ENCODE results near the gene CCL26. TPM values are rescaled to one million over a fixed set of nuclear protein-coding genes. Genes with fewer than 3 reads are reported as not detected.

The CCL26 gene
- total RNA-seq, 4 donors from 2014 or later, result not detected

DNA sequence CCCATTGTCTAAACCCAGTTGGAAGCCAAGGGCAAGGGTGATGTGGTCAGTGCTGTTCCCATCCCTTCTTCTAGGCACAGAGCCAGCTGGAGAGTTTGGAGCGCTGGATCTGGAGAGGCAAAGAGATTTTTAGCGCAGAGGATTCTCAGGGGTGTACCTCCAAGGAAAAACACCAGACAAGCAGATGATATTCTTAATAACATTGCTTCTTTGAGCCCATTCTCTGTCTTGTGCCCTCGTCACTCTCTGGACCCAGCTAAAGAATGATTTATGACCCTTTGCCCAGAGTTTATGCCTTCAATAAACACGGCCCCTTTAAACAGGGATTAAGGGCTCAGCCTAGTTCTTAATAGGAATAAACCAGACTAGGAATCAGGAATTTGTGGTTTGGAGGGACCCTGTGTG is 28.6 kb downstream of the CCL26 start:
- H3K9me3 ChIP-seq, result no peaks in the 10 kb centered on the region
- peaks cover 0 to 22% (median 14%) of the 10 kb centered on the region in 4 donors for H3K4me1 ChIP-seq
- peak; percentile 17 for DNase-seq
- in situ Hi-C loops (cut with MboI; ENCODE audit: low pct_ligation_motif_present in 1 of 4, low pct_unique_long_range_greater_than_20kb in 1 of 4, low sequenced_read_pairs in 3 of 4) (no loop called here), intact Hi-C loops (cut with DNase I; ENCODE audit: low total_unique reads) (no loop called here)
- no peak overlapping the region for H3K27ac ChIP-seq
- no peak for TF ChIP-seq POLR2A (IDR thresholded peaks at IDR 0.05)
- peak in 2 of 3 donors; percentile 27 to 64 for TF ChIP-seq POLR2AphosphoS5 (IDR thresholded peaks at IDR 0.05)
- no peaks in the 10 kb centered on the region for H3K36me3 ChIP-seq
- H3K4me3 ChIP-seq, result no peak overlapping the region
- no peaks in the 10 kb centered on the region for H3K27me3 ChIP-seq
- WGBS, 2 donors (ENCODE audit: low coverage in 1 of 2), result 35 to 60% methylated on average over 1 to 4 of the region's 4 CpGs

DNA sequence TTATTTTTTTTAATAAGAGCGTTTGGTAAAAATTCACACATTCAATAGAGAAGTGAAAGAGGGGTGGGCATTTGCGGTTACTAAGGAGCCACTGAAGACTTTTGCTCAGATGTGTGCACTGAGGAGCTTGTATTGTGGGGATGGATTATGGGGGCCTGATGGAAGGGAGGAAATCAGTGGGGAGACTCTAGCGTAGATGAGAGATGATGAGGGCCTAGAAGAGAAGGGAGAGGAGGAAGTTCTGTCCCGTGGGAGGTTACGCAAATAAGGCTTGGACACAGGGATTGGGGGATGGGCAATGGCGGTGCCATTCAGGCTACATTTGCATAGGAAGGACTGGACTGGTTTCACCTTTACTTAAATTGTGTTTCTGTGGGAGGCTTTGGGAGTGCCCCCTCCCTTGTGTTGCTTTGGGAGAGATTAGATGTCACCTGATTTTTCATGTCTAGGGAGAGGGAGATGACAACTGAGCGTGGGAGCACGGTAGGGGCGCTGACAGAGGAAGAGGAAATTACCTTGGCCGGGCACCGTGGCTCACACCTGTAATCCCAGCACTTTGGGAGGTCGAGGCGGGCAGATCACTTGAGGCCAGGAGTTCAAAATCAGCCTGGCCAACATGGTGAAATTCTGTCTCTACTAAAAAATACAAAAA is 31.0 kb downstream of the CCL26 start:
- no peak overlapping the region for H3K4me3 ChIP-seq
- peak overlapping the region in 3 of 4 donors; percentile 13 to 93 (median 48) for H3K27ac ChIP-seq
- peaks cover 0 to 33% (median 23%) of the 10 kb centered on the region in 4 donors for H3K4me1 ChIP-seq
- no peak for TF ChIP-seq EP300 (IDR thresholded peaks at IDR 0.05; ENCODE audit: low read depth)
- no peak for TF ChIP-seq POLR2A (IDR thresholded peaks at IDR 0.05)
- TF ChIP-seq POLR2AphosphoS5 (IDR thresholded peaks at IDR 0.05), result no peak
- TF ChIP-seq, protein P1, sequence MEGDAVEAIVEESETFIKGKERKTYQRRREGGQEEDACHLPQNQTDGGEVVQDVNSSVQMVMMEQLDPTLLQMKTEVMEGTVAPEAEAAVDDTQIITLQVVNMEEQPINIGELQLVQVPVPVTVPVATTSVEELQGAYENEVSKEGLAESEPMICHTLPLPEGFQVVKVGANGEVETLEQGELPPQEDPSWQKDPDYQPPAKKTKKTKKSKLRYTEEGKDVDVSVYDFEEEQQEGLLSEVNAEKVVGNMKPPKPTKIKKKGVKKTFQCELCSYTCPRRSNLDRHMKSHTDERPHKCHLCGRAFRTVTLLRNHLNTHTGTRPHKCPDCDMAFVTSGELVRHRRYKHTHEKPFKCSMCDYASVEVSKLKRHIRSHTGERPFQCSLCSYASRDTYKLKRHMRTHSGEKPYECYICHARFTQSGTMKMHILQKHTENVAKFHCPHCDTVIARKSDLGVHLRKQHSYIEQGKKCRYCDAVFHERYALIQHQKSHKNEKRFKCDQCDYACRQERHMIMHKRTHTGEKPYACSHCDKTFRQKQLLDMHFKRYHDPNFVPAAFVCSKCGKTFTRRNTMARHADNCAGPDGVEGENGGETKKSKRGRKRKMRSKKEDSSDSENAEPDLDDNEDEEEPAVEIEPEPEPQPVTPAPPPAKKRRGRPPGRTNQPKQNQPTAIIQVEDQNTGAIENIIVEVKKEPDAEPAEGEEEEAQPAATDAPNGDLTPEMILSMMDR (IDR thresholded peaks at IDR 0.05), result no peak
- no peaks in the 10 kb centered on the region for H3K9me3 ChIP-seq
- no peaks in the 10 kb centered on the region for H3K27me3 ChIP-seq
- in situ Hi-C loops (cut with MboI; ENCODE audit: low pct_ligation_motif_present in 1 of 4, low pct_unique_long_range_greater_than_20kb in 1 of 4, low sequenced_read_pairs in 3 of 4) (no loop called here), intact Hi-C loops (cut with DNase I; ENCODE audit: low total_unique reads) (no loop called here)
- peak; percentile 57 for DNase-seq
- H3K36me3 ChIP-seq, result no peaks in the 10 kb centered on the region
- WGBS, 2 donors (ENCODE audit: low coverage in 1 of 2), result 43 to 80% methylated on average over 1 to 13 of the region's 13 CpGs

DNA sequence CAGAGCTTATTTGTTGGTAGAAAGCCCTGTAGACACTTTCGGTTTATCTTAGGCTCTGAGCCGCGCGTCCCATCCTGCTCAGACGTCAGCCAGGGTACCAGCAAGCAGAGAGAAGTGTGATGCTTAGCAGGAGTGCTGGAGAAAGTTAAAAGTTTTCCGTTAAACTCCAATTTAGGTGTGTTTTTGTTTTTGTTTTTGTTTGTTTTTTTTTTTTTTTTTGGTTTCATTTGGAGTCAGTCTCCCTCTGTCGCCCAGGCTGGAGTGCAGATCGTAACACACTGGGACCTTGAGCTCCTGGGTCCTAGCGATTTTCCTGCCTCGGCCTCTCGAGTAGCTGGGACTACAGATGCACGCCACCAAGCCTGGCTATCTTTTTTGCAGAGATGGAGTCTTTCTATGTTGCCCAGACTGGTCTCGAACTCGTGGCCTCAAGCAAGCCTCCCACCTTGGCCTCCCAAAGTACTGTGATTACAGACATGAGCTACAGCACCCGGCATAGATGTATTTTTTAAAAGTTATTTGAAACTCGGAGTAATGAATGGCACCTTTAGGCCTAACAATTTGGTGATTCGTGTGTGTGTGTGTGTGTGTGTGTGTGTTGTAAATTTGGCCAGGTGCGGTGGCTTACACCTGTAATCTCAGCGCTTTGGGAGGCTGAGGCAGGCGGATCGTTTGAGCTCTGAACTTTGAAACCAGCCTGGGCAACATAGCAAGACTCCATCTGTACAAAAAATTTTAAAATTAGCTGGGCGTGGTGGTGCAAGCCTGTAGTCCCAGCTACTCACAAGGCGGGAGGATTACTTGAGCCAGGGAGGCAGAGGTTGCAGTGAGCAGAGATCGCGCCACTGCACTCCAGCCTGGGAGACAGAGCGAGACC is 32.0 kb downstream of the CCL26 start:
- H3K4me3 ChIP-seq, result peak overlapping the region; percentile 60 to 92 (median 84)
- peak overlapping the region; percentile 89 to 94 (median 93) for H3K27ac ChIP-seq
- 2 to 59% methylated on average over 6 to 26 of the region's 26 CpGs for WGBS, 2 donors (ENCODE audit: low coverage in 1 of 2)
- in situ Hi-C loops (cut with MboI; ENCODE audit: low pct_ligation_motif_present in 1 of 4, low pct_unique_long_range_greater_than_20kb in 1 of 4, low sequenced_read_pairs in 3 of 4) (no loop called here), intact Hi-C loops (cut with DNase I; ENCODE audit: low total_unique reads) (no loop called here)
- peaks cover 0 to 33% (median 23%) of the 10 kb centered on the region in 4 donors for H3K4me1 ChIP-seq
- H3K36me3 ChIP-seq, result no peaks in the 10 kb centered on the region
- no peak for DNase-seq
- H3K27me3 ChIP-seq, result no peaks in the 10 kb centered on the region
- peak; percentile 2 for TF ChIP-seq POLR2A (IDR thresholded peaks at IDR 0.05)
- TF ChIP-seq EP300 (IDR thresholded peaks at IDR 0.05; ENCODE audit: low read depth), result no peak
- no peaks in the 10 kb centered on the region for H3K9me3 ChIP-seq

DNA sequence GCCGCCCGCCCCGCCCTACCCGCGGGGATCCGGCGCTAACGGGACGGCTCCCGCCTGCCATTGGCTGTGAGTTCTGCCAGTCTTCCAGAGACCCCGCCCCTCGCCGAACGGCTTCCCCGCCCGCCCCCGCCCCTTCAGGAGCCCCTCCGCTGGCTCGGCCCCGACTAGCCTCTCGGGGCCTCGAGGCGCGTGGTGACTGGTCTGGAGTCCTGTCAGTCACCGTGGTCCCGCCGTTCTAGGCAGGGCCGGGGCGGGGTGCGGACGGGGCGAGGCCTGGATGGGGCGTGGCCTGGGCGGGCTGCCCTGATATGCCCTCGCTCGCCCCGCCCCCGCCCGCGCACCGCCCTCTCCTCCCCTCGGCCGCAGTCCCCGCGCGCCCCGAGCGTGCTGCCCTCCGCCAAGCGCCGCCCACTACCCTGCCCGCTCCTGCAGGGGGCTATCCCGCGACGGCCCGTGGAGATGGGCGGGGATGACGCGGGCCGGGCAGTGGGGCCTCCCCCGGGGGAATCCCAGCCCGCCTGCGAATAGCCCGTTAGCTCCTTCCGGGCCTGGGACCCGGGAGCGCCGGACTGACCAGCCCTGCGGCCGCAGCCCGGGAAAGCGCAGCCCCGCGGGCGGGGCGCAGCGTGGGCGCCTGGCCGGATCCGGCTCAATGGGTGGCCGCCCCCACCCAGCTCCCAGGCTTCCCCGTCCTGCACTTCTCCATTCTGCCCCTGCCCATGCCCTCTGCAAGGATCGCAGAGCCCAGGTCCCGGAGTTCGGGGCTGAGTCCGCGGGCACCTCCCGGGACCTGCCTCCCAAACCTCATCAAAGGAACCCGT is 32.8 kb downstream of the CCL26 start:
- H3K36me3 ChIP-seq, result no peaks in the 10 kb centered on the region
- no peaks in the 10 kb centered on the region for H3K9me3 ChIP-seq
- in situ Hi-C loops (cut with MboI; ENCODE audit: low pct_ligation_motif_present in 1 of 4, low pct_unique_long_range_greater_than_20kb in 1 of 4, low sequenced_read_pairs in 3 of 4) (no loop called here), intact Hi-C loops (cut with DNase I; ENCODE audit: low total_unique reads) (no loop called here)
- peaks cover 0 to 33% (median 23%) of the 10 kb centered on the region in 4 donors for H3K4me1 ChIP-seq
- H3K4me3 ChIP-seq, result peak overlapping the region; percentile 60 to 95 (median 86)
- WGBS, 2 donors (ENCODE audit: low coverage in 1 of 2), result 0% methylated on average over 55 of the region's 89 CpGs; no CpG with 5 or more reads in 1 of the 2 donors
- TF ChIP-seq POLR2AphosphoS5 (IDR thresholded peaks at IDR 0.05) (peak in 2 of 3 donors; percentile 29 to 43), EP300 (IDR thresholded peaks at IDR 0.05; ENCODE audit: low read depth) (no peak), POLR2A (IDR thresholded peaks at IDR 0.05) (peak; percentile 34)
- TF ChIP-seq, protein P1 (IDR thresholded peaks at IDR 0.05), result peak in 3 of 5 experiments; percentile 4 to 30 (median 7)
- H3K27ac ChIP-seq, result peak overlapping the region; percentile 89 to 94 (median 93)
- no peaks in the 10 kb centered on the region for H3K27me3 ChIP-seq
- DNase-seq, result peak; percentile 100
